Thyroid gland (tissue), 4 donors: ENCODE measurements around the gene PLXND1. TPM values are rescaled to one million over a fixed set of nuclear protein-coding genes. Genes with fewer than 3 reads are reported as not detected.

Experiments
- DNase-seq, 2 donors: peaks; one replicate each; pipeline ENCODE4 v3.0.0-alpha.2; 2019
- H3K27ac ChIP-seq, 3 donors: fragments of 200-600 bp; sonication (generic); 1 replicate in 2 of 3; 2 replicates in 1 of 3; pipeline ENCODE4 v1.5.1; 2016 to 2019; ENCODE audit warnings: mild to moderate bottlenecking in 1 of 3, moderate library complexity in 1 of 3
- H3K27me3 ChIP-seq: fragments of 200-600 bp; sonication (generic); one replicate; pipeline ENCODE4 v1.5.1; 2019
- H3K36me3 ChIP-seq, 2 donors: fragments of 200-600 bp; sonication (generic); one replicate each; pipeline ENCODE4 v1.5.1; 2016 to 2019
- H3K4me1 ChIP-seq, 2 donors: fragments of 200-600 bp; sonication (generic); one replicate each; pipeline ENCODE4 v1.5.1; 2017 to 2019
- H3K4me3 ChIP-seq, 3 donors: fragments of 200-600 bp; sonication (generic); replicated peaks in 1 of 3; 1 replicate in 2 of 3; 2 replicates in 1 of 3; pipeline ENCODE4 v1.5.1; 2016; ENCODE audit warnings: mild to moderate bottlenecking in 1 of 3
- H3K9me3 ChIP-seq: fragments of 200-600 bp; sonication (generic); one replicate; pipeline ENCODE4 v1.5.1; 2017
- POLR2A ChIP-seq, 2 donors: fragments of 450-650 bp; IDR thresholded peaks; one replicate each; pipeline ENCODE4 v1.6.1; 2017; ENCODE audit warnings: antibody characterized with exemption in 2 of 2, mild to moderate bottlenecking in 2 of 2, moderate library complexity in 1 of 2
- WGBS, 2 donors: methylation state at CpG; one replicate each; pipeline ENCODE4 v1.1.5; 2017; 5-methylcytosine and 5-hydroxymethylcytosine counted together
- intact Hi-C: fragments of 100-400 bp; cut with DNase I; formaldehyde crosslinking; loops from one replicate; pipeline ENCODE4 v1.15.1; 2023
- total RNA-seq, 4 donors: library from RNA; depleted of rRNA; stranded (reverse); fragments of >200 nt; gene quantifications; one replicate each; pipeline ENCODE4 v1.2.3, GENCODE V29; 2016
- TF ChIP-seq, protein P1 (sequence below), 6 experiments: fragments of 200-600 bp in 3 of 6; fragments of 450-650 bp in 3 of 6; sonication (generic) in 3 of 6; IDR thresholded peaks; one replicate each; pipeline ENCODE4 v1.5.1; 2016 to 2019; ENCODE audit warnings: antibody characterized with exemption in 6 of 6, mild to moderate bottlenecking in 2 of 6, inconsistent platforms in 1 of 6, moderate library complexity in 1 of 6

PLXND1 gene
- total RNA-seq = 10 to 100 TPM; 50.7 to 69.8 (median 60.8) TPM

DNA sequence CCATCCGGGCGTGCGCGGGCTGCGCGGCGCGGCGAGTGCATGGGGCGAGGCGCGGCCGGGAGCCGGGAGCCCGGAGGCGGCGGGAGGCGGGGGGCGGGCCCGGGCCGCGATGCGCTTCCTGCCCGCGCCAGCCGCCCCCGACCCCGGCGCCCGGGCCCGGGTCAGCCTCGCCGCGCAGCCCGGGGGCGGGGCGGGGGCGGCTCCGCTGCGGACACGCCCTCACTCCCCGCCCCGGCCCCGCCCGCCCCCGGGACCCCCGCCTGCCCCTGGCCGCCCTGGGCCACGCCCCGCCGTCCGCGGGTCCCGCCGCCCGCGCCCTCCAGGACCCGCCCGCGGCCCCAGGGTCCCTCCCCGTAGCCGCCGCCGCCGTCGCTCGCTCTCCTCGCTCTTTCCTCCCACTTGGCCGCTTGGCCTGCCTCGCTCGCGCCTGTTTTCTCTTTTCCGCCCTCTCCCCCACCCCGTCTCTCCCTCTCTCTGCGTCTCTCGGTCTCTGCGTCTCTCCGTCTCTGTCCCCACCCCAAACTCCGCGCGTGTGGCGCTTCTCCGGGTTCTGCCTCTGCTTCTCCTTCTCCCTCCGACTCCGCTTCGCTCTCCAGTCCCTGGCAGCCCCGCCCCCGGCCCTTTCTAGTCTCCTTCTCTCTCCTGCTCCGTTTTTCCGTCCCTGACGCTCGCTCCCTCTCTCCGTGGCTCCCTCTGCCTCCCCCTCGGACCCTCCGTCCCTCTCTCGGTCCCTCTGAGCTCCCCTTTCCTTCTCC lies at the start of gene PLXND1:
PLXND1 (minus strand) TSS at position 41 of the 755 bp plus-strand sequence; CDS start at position 4, 37 bp downstream.
- peak in 1 of 2 donors; percentile 30 for TF ChIP-seq POLR2A (IDR thresholded peaks at IDR 0.05)
- TF ChIP-seq, protein P1, sequence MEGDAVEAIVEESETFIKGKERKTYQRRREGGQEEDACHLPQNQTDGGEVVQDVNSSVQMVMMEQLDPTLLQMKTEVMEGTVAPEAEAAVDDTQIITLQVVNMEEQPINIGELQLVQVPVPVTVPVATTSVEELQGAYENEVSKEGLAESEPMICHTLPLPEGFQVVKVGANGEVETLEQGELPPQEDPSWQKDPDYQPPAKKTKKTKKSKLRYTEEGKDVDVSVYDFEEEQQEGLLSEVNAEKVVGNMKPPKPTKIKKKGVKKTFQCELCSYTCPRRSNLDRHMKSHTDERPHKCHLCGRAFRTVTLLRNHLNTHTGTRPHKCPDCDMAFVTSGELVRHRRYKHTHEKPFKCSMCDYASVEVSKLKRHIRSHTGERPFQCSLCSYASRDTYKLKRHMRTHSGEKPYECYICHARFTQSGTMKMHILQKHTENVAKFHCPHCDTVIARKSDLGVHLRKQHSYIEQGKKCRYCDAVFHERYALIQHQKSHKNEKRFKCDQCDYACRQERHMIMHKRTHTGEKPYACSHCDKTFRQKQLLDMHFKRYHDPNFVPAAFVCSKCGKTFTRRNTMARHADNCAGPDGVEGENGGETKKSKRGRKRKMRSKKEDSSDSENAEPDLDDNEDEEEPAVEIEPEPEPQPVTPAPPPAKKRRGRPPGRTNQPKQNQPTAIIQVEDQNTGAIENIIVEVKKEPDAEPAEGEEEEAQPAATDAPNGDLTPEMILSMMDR (IDR thresholded peaks at IDR 0.05) = no peak
- Histone ChIP-seq H3K27ac (peak within 1 kb of the TSS; percentile 86 to 92 (median 92)), H3K27me3 (peaks cover 5% of the 10 kb centered on the region), H3K36me3 (no peaks in the 10 kb centered on the region), H3K4me3 (peak within 1 kb of the TSS in 2 of 3 donors; percentile 49 to 50), H3K4me1 (peaks cover 19 to 57% of the 10 kb centered on the region in 2 donors), H3K9me3 (no peaks in the 10 kb centered on the region)
- intact Hi-C loops = no loop called here
- peak; percentile 41 to 56 for DNase-seq
- WGBS, 2 donors = 3 to 4% methylated on average over 38 to 46 of the region's 96 CpGs

GRCh38 chr3:129655291-129655700 lies 48.8 kb upstream of the PLXND1 start:
- no peak for DNase-seq
- intact Hi-C loops = no loop called here
- H3K4me3 ChIP-seq = no peak overlapping the region
- WGBS, 2 donors = 96 to 97% methylated on average over 4 of the region's 4 CpGs
- H3K27ac ChIP-seq = no peak overlapping the region
- H3K36me3 ChIP-seq = no peaks in the 10 kb centered on the region
- H3K4me1 ChIP-seq = peaks cover 5 to 25% of the 10 kb centered on the region in 2 donors
- TF ChIP-seq, protein P1 (IDR thresholded peaks at IDR 0.05) = no peak
- TF ChIP-seq POLR2A (IDR thresholded peaks at IDR 0.05) = no peak
- no peaks in the 10 kb centered on the region for H3K27me3 ChIP-seq
- H3K9me3 ChIP-seq = no peaks in the 10 kb centered on the region

GRCh38 chr3:129654131-129654530 lies 47.7 kb upstream of the PLXND1 start:
- H3K4me3 ChIP-seq = no peak overlapping the region
- no peaks in the 10 kb centered on the region for H3K9me3 ChIP-seq
- 94 to 100% methylated on average over 1 of the region's 1 CpG for WGBS, 2 donors
- DNase-seq = no peak
- TF ChIP-seq, protein P1 (IDR thresholded peaks at IDR 0.05) = no peak
- TF ChIP-seq POLR2A (IDR thresholded peaks at IDR 0.05) = no peak
- H3K36me3 ChIP-seq = no peaks in the 10 kb centered on the region
- H3K4me1 ChIP-seq = peaks cover 15 to 37% of the 10 kb centered on the region in 2 donors
- H3K27me3 ChIP-seq = no peaks in the 10 kb centered on the region
- intact Hi-C loops = loop anchor here (5.0 kb wide), 1 partner anchor 168 kb away; no protein-coding TSS in a partner anchor
- H3K27ac ChIP-seq = no peak overlapping the region

DNA sequence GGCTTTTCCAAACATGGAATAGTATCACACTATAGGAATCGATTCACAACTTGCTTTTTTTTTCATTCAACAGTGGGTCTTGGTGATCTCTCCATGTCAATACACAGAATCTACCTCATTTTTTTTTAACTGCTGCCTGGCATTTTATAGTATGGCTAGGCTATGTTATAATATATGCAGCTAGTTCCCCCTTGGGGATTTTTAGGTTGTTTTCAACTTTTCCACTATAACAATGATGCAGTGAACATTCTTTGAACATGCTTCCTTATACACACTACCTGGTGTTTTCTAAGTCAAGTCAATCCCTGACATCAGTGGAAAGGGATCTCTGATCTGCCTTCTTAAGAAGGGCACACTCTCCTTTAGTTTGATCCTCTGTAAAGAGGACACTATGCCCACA lies 46.5 kb upstream of the PLXND1 start:
- H3K4me1 ChIP-seq = peaks cover 22 to 35% of the 10 kb centered on the region in 2 donors
- intact Hi-C loops = loop anchor here (5.0 kb wide), 1 partner anchor 169 kb away; no protein-coding TSS in a partner anchor
- no peaks in the 10 kb centered on the region for H3K9me3 ChIP-seq
- H3K36me3 ChIP-seq = no peaks in the 10 kb centered on the region
- no peak for TF ChIP-seq POLR2A (IDR thresholded peaks at IDR 0.05)
- TF ChIP-seq, protein P1 (IDR thresholded peaks at IDR 0.05) = no peak
- WGBS, 2 donors = 78 to 81% methylated on average over 1 of the region's 1 CpG
- no peak overlapping the region for H3K4me3 ChIP-seq
- H3K27me3 ChIP-seq = no peaks in the 10 kb centered on the region
- no peak for DNase-seq
- no peak overlapping the region for H3K27ac ChIP-seq
